Bronchial smooth muscle cell (primary cell): Measurements from ENCODE around the gene ARHGAP4. TPM values are rescaled to one million over a fixed set of nuclear protein-coding genes. Genes with fewer than 3 reads are reported as not detected.

Experiments
- total RNA-seq: library from RNA; depleted of rRNA; stranded (reverse); fragments of >200 nt; gene quantifications from 2 replicates; pipeline ENCODE4 v1.2.1, GENCODE V29; 2014

Gene ARHGAP4
- total RNA-seq = 0.52 and 3.6 TPM in 2 replicates

DNA sequence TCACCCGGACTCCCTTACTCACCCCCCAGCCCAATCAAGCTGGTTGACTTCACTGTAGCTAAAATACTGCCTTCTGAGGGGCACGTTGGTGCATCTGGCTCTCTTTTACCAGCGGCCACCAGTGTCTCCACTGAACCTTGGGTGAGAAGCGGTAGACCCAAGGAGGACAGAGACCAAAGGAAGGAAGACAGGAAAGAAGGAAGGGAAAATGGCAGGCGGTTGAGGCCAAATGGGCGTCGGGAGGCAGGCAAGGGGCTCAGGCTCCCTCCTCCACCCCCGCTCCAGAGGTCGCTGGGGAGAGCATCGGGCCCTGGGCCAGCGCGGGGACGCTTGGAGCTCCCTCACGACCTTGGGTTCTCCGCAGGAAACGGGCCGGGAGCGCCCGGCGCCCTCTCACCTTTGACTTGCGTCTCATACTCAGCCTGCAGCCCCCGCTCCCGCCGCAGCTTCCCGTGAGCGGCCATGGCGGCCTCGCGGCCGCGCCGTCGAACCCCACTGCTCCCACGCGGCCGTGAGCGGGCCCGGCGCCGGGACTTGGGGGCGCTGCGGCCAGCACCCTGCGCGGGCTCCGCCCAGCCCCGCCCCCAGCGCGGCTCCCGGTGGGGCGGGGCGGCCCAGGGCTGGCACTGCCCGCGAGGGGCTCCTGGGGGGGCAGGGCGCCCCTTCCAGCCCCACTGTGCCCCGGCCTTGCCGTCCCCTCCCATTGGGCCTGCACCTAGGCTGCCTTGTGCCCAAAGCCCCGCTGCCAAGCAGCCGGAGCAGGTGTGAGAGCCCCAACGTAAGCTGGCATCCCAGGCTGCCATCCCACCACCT lies at the start of gene ARHGAP4:
ARHGAP4 (minus strand) TSS at position 526 of the 813 bp plus-strand sequence; CDS start at position 464, 62 bp downstream.

DNA sequence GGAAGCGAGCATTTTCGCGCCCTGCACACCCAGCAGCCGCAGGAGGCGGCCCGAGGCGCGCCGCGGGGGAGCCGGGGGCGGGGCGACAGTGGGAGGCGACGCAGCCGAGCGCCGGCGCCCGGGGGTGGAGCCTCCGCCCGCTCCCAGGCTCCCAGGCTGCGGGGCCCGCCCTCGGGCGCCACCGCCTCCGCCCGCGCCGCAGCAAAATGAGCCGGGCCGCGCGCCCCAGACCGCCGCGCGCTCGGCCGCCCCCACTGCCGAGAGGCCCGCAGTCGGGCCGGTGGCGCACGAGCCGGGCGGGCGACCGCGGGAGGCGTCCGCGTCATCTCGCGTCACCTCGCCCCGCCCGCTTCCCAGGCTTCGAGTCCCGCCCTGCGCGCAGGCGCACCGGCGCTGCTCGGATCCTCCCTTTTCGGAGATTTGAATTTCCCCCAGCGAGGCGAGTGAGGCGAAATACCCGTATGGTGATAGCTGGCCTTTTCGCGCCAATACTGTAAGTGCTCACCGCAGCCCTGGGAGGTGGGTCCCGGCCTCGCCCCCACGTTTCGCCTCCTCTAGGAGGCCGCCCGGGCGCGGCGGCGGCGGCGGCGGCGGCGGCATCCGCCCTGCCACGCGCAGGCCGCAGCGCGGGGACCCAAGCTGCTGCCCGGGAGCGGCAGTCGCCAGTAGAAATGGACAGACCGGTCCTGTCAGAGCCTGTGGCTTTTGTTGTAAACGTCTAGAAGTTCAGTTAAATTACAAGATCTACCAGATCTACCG lies 46.5 kb upstream of the ARHGAP4 start, which contains the start of gene TMEM187:
TMEM187 (plus strand) TSS at position 387 of the 759 bp plus-strand sequence. CDS start 9,309 bp downstream, outside the sequence.

DNA sequence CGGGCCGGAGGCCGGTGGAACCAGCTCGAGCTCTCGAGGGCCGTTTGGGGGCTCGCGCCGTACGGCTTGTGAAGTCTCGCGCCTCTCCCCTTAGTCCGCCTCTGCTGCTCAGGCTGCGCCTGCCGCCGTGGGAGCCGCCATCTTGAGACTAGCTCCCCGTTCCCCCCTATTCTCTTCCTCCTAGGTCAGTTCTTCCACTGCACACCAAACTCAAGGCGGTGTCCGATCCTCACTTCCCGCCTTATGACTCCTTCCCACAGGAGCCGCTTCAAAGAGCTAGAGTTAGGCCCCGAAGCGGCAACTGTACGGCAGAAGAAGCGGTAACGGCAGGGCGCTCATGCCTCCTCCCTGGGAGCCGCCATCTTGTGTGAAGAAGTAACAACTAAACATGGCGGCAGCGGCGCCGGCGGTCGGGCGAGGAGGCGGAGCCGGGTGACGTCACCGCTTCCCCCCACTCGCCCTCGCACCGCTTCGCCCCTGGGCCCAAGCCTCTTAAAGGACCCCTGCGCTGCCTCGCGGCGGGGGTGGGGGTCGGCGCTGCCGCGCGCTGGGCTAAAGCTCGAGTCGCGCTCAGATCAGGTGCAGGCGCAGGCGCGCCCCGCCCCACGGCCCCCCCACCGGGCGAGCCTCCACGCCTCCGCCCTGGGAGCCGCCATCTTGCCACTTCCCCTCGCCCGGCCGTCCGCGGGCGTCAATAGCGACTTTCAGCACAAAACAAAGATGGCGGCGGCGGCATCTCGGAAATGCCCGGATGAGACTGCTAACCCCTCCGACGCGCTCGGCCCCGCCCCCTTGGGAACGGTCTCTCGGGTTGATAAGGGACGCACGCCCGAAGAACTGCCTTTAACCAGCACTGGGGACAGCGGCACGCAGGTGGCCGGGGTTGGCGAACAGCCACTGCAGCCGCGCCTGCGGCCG lies 45.6 kb upstream of the ARHGAP4 start, which contains the start of gene HCFC1:
HCFC1 (minus strand) TSS at position 369 of the 918 bp plus-strand sequence. CDS start 978 bp downstream, outside the sequence.

DNA sequence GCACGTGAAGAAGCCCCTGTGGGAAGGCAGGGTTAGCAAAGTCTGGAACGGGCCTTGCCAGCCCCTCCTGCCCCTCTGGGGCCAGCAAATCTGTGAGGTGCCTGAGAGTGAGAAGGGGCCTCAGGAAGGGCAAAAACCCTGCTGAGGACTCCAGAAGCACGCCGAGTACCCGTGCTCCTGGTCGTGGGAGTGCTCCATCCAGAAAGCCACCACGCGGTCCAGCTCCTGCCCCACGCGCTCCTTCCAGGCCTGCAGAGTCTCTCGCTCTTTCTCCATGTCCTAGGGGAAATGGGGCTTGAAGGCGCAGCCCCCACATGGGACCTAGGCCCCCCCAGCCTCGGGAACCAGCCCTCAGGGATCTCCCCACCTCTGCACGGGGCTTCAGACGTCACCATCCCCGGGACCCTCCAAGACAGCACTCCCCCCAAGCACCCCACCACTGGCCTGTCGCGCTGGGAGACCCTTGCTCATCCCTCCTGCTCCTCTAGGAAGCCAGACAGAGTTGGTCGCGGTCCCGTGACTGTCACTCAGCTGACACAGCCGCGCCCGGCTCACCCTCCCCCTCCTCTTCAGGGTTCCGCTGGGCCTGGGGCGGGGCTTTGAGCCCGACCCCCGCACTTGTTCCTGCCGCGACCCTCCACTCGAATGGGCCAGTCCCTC lies 18.2 kb upstream of the ARHGAP4 start, which contains the start of gene RENBP:
RENBP (minus strand) TSS at position 504 of the 660 bp plus-strand sequence; CDS start at position 471, 33 bp downstream.

DNA sequence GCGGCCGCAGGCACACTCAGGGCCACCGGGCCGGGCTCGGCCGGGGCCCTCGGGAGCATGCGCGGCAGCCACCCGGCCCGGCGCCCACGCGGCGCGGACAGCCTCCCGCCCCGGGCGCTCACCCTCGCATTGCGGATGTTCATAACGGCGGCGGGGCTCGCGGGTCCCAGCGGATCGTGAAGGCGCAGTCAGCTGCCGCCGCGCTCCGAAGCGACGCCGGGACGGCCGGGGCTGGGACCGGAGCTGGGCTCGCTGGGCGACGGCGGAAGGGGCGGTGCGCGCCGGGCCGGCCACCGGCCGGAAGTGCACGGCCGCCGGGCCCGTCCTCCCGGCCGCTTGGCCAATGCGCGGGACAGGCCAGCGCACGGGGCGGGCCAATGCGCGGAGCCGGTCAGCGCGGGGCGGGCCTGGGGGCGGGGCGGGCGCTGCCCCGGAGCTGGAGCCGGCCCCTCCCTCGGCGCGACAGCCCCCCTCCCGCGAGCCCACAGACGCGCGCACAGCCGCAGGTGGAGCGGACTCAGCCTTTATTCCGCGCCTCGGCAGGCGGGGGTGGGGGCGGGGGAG lies 8.8 kb upstream of the ARHGAP4 start, which contains the start of gene NAA10:
NAA10 (minus strand) TSS at position 276 of the 564 bp plus-strand sequence; CDS start at position 143, 133 bp downstream.

DNA sequence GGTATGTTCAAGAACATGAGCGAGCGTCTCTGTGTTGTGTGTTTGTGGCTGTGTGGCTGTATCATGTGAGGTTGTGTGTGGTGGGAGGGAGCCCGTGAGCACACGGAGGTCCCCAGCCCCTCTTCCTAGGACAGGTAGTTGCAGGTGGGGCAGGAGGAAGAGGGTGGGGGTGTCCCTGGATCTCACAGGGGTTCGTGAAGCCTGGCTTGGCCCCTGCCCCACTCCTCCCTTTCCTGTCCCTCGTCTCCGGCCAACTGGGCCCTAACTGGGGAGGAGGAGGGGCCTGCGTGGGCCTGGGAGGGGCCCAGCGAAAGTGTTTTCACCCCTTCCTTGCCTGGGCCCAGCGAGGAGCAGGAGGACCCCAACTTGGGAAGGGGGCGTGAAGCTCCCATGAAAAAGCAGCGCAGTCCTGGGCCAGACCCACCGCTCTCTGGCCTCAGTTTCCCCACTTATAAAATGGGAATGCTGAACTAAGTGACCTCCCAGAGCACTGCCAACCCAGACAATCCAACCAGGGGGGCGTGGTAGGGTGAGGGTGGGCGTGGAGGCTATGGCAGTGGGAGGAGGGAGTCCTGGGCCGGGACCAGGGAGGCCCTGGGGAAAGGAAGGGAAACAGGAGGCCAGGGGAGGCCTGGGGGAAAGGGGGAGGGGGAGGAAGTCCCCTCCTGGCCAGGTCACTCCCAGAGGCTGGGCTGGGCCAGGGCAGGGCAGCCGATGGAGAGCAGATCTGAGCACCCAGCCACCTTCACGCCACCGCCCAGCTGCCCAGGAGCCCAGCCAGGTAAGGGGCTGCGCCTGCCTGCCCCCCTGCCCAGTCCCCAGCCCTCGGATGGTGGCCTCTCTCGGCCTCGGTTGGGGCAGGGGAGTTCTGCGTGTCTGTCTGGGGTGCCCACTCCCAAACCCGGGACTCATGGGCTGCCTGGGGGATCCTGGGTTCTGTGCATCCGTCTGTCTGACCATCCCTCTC lies 21.8 kb downstream of the ARHGAP4 start, which contains the start of gene AVPR2:
AVPR2 (plus strand) TSS at position 683 of the 967 bp plus-strand sequence. CDS start 473 bp downstream, outside the sequence.

DNA sequence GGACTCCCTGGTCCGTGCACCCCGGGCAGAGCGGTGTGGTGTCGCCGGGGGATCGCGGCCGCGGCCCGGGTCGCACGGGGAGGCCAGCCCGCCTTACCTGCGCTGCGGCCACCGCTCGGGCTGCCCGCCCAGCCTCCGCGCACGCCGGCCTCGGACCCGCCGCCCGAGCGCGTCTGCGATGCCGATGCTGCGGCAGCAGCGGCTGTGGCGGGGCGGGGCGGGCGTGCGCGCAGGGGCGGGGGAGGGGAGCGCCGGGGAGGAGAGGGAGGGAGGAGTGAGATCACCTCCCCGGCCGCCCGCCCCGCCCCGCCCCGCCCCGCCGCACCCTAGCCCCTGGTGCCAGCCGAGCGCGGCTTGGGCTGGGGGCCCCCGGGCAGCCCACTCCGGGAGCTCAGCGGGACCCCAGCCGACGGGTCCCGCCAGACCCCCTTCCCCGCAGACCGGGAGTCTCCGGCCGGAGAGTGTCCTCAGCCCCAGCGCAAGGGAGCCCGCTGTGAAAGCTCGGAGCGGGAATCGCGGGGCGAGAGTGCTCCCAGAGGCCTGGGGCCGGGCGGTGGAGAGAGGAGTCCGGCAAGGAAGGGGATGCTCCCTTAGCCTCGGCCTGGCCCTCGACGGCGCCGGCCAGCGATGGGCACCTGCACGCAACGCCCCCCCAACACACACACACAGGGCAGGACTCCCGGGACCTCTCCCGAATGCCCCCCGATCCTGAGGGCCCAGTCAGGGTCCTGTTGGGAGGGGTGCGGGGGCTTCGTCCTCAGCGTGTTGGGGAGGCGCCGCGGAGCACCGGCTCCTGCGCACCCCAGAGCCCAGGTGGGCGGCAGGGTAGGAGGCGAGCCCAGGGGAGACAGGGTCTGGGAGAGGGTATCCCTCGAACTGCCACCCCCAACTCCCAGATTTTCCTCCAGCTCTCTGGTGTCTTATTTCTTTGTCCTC lies 39.8 kb downstream of the ARHGAP4 start, which contains the start of gene L1CAM:
L1CAM (minus strand) TSS at position 206 of the 936 bp plus-strand sequence. CDS start 10,337 bp downstream, outside the sequence.

Other genes with a start within 250 kb of the ARHGAP4 start
- 7.8 and 11.5 TPM in 2 replicates for gene SLC6A8, start 238.3 kb downstream of the ARHGAP4 start, total RNA-seq
- gene BCAP31, start 201.9 kb downstream of the ARHGAP4 start, total RNA-seq = 116 and 155 TPM in 2 replicates
- gene ABCD1, start 201.4 kb downstream of the ARHGAP4 start, total RNA-seq = 11.7 and 13.8 TPM in 2 replicates
- 0.77 and 0.95 TPM in 2 replicates for gene PLXNB3, start 162.0 kb downstream of the ARHGAP4 start, total RNA-seq
- 0.32 and 0.43 TPM in 2 replicates for gene SRPK3, start 145.2 kb downstream of the ARHGAP4 start, total RNA-seq
- 62.1 and 72.8 TPM in 2 replicates for gene IDH3G, start 131.9 kb downstream of the ARHGAP4 start, total RNA-seq
- gene SSR4, start 131.6 kb downstream of the ARHGAP4 start, total RNA-seq = 119 and 216 TPM in 2 replicates
- gene PDZD4, start 95.7 kb downstream of the ARHGAP4 start, total RNA-seq = under 0.01 and 0.26 TPM in 2 replicates
- gene L1CAM, start 40.1 kb downstream of the ARHGAP4 start, total RNA-seq = 0.09 and 0.32 TPM in 2 replicates
- not detected in 2 replicates for gene AVPR2, start 21.6 kb downstream of the ARHGAP4 start, total RNA-seq
- 24.7 and 32.7 TPM in 2 replicates for gene NAA10, start 8.8 kb upstream of the ARHGAP4 start, total RNA-seq
- gene RENBP, start 18.4 kb upstream of the ARHGAP4 start, total RNA-seq = 1.1 and 3.0 TPM in 2 replicates
- gene HCFC1, start 45.6 kb upstream of the ARHGAP4 start, total RNA-seq = 7.9 and 8.0 TPM in 2 replicates
- 6.6 and 6.8 TPM in 2 replicates for gene TMEM187, start 46.5 kb upstream of the ARHGAP4 start, total RNA-seq
- gene IRAK1, start 93.6 kb upstream of the ARHGAP4 start, total RNA-seq = 28.7 and 31.8 TPM in 2 replicates
- gene MECP2, start 171.5 kb upstream of the ARHGAP4 start, total RNA-seq = 13.1 and 15.4 TPM in 2 replicates
- not detected in 2 replicates for gene OPN1LW, start 218.0 kb upstream of the ARHGAP4 start, total RNA-seq